ENCODE data around the gene TFCP2. TPM values are rescaled to one million over a fixed set of nuclear protein-coding genes. Genes with fewer than 3 reads are reported as not detected.
"Not testable (repeated sequence)": the region's sequence is repeated elsewhere in the genome, so short reads cannot be mapped to it uniquely, and the experiment has no call there.

The TFCP2 gene
- total RNA-seq, 1 donor from 2014 or later, result 17.4 TPM

GRCh38 chr12:51082561-51083125, 90.3 kb downstream of the TFCP2 start:
- peak; percentile 65 for DNase-seq

GRCh38 chr12:51081421-51081820, 91.5 kb downstream of the TFCP2 start:
- DNase-seq, result no peak

GRCh38 chr12:51080136-51080535, 92.8 kb downstream of the TFCP2 start:
- no peak for DNase-seq

GRCh38 chr12:51078866-51079265, 94.1 kb downstream of the TFCP2 start:
- not testable (repeated sequence) for DNase-seq

- DNase-seq, result not testable (repeated sequence)
Observed at GRCh38 chr12:51078346-51078745, 94.6 kb downstream of the TFCP2 start.

- peak; percentile 16 for DNase-seq
Observed at GRCh38 chr12:51077930-51078329, 95.0 kb downstream of the TFCP2 start.

GRCh38 chr12:51076236-51076930, 96.6 kb downstream of the TFCP2 start:
- no peak for DNase-seq

- DNase-seq, result no peak
Observed at GRCh38 chr12:51075390-51075789, 97.5 kb downstream of the TFCP2 start.

- no peak for DNase-seq
Observed at GRCh38 chr12:51071663-51072062, 101.3 kb downstream of the TFCP2 start.

- DNase-seq, result no peak
Observed at GRCh38 chr12:51070004-51070403, 102.9 kb downstream of the TFCP2 start.

- no peak for DNase-seq
Observed at GRCh38 chr12:51067771-51068170, 105.2 kb downstream of the TFCP2 start.

- no peak for DNase-seq
Observed at GRCh38 chr12:51067229-51067628, 105.7 kb downstream of the TFCP2 start.

- DNase-seq, result no peak
Observed at GRCh38 chr12:51065530-51065929, 107.4 kb downstream of the TFCP2 start.

GRCh38 chr12:51062631-51063397, 110.1 kb downstream of the TFCP2 start:
- no peak for DNase-seq

GRCh38 chr12:51059086-51059485, 113.8 kb downstream of the TFCP2 start:
- no peak for DNase-seq

GRCh38 chr12:51056242-51056641, 116.7 kb downstream of the TFCP2 start:
- DNase-seq, result no peak

GRCh38 chr12:51055060-51055459, 117.9 kb downstream of the TFCP2 start:
- DNase-seq, result no peak

- DNase-seq, result no peak
Observed at GRCh38 chr12:51051787-51052186, 121.1 kb downstream of the TFCP2 start.

- no peak for DNase-seq
Observed at GRCh38 chr12:51049525-51049924, 123.4 kb downstream of the TFCP2 start.

GRCh38 chr12:51048661-51049251, 124.2 kb downstream of the TFCP2 start:
- no peak for DNase-seq

- peak; percentile 99 for DNase-seq
Observed at GRCh38 chr12:51047655-51048540, 125.0 kb downstream of the TFCP2 start, which contains the start of gene LETMD1. Gene LETMD1 (plus strand): TSS chr12:51048327. CDS start chr12:51048357, 30 bp downstream.

Measured in skin of body (tissue), 2 donors.